Colon (tissue), 2 donors: ENCODE data around the gene TSPAN4.

Experiments used
- FAIRE-seq: peaks from 2 replicates; lab custom pipeline; 2012; peaks lifted over from hg19 to GRCh38; lab: Jason Lieb, UNC
- donor health status: control.
- donor health status: control.

Gene TSPAN4

DNA sequence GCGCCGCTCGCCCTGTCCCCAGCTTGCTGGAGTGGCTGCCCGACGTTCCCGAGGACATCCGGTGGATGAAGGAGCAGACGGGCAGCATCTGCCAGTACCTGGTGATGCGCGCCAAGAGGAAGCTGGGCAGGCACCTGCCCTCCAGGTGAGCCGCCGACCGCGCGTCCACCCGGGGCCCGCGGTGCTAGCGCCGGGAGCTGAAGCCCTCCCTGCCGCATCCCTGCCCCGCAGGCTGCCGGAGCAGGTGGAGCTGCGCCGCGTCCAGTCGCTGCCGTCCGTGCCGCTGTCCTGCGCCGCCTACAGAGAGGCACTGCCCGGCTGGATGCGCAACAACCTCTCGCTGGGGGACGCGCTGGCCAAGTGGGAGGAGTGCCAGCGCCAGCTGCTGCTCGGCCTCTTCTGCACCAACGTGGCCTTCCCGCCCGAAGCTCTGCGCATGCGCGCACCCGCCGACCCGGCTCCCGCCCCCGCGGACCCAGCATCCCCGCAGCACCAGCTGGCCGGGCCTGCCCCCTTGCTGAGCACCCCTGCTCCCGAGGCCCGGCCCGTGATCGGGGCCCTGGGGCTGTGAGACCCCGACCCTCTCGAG lies 18.3 kb upstream of the TSPAN4 start:
- FAIRE-seq = no peak

DNA sequence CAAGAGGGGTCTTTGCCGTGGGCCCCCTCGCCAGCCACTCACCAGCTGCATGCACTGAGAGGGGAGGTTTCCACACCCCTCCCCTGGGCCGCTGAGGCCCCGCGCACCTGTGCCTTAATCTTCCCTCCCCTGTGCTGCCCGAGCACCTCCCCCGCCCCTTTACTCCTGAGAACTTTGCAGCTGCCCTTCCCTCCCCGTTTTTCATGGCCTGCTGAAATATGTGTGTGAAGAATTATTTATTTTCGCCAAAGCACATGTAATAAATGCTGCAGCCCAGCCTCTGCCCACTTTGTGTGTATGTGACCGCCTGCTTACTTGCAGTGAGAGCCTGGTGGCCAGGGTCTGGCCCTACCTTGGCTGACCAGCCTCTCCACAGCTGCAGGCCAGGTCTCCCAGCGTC lies 17.7 kb upstream of the TSPAN4 start:
- no peak for FAIRE-seq

- FAIRE-seq = no peak
Measured at GRCh38 chr11:825366-826226, 17.1 kb upstream of the TSPAN4 start.

GRCh38 chr11:826227-826621 lies 16.4 kb upstream of the TSPAN4 start:
- FAIRE-seq = no peak

DNA sequence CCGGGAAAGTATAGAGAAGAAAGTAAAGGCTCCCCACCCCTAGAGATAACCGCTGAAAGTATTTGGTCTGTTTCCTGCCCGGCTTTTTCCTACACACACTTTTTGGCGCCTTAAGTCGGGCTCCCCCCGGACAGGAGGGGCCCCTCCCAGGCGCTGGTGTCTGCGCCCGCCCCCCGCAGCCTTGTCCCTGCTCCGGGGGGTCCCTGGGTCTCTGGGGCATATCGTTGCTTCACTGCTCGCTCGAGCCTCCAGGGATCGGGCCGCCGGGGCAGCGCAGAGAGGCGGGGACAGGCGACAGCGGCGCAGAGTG lies 15.9 kb upstream of the TSPAN4 start:
- no peak for FAIRE-seq

DNA sequence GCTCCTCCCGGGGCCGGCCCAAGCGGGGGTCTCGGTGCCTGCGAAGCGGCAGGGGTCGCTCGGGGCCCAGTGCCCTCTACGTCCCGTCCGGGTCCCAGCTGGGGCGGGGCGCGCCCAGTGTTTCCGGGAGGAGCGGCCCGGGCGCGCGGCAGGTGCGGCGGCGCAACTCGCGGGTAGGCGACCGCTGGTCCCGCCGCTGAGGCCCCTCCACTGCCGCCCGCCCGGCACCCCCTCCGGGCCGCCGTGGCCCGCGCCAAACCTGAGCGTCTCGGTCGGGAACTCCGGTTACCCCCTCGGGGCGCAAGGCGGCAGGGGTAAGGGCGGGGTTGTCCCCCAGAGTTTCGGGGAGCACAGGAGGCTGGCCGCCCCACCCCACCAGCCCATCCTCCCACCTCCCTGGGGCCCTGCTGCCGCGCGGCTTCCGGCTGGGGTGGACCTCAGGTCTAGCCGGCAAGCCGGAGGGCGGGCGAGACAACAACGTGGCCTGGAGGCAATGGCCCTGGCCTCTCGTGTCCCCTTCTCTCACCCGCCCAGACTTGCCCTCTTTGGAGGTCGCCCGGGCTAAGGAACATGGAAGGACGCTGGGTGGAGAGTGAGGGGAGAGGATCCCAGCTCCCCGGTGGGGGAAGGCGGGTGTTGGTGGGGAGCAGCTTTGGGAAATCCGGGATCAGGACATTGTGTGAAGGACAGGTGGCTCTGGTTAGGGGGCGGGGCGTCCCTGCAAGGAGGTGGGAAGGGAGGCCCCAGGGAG lies 15.3 kb upstream of the TSPAN4 start:
- no peak for FAIRE-seq

GRCh38 chr11:827897-828192 lies 14.8 kb upstream of the TSPAN4 start, which contains the start of gene CRACR2B:
TSS of gene CRACR2B (plus strand) at chr11:827919. CDS start at chr11:828608, 689 bp downstream.
- FAIRE-seq = no peak

GRCh38 chr11:828506-829175 lies 14.0 kb upstream of the TSPAN4 start:
- no peak for FAIRE-seq

- FAIRE-seq = no peak
Measured at GRCh38 chr11:829176-829846, 13.3 kb upstream of the TSPAN4 start.

- FAIRE-seq = no peak
Measured at GRCh38 chr11:829847-830294, 12.8 kb upstream of the TSPAN4 start.

- no peak for FAIRE-seq
Measured at GRCh38 chr11:830295-831117, 12.1 kb upstream of the TSPAN4 start.

- no peak for FAIRE-seq
Measured at GRCh38 chr11:831118-831864, 11.4 kb upstream of the TSPAN4 start.

DNA sequence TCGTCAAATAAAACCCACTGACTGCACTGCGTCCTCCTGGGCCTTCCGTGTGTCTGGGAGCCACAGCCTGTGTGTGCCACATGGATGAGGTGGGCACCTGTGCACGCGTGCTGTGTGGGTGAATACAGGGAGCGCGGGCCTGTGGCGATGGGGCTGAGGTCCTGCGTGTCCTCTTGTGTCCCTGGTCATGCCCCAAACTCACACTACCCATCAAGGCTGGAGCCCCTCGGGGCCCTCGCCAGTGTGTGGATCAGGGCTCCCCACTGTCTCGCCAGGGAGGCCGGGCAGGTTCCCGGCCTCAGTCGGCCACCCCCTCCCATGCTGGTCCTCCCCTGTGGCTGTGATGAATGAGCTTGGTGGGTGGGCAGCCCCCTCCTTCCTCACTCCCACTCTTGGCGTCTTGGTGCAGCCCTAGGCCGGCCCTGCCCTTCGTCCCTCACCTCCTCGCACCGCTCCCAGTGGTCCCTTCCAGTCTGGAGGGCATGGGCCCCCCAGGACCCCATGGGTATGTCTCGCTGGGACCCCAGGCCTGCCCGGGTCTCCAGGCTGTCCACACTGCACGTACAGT lies 10.6 kb upstream of the TSPAN4 start:
- FAIRE-seq = no peak

GRCh38 chr11:832529-833113 lies 10.0 kb upstream of the TSPAN4 start, which contains the start of gene CD151:
TSS of gene CD151 (plus strand) at chr11:832952. CDS start at chr11:836070, 3,118 bp downstream.
- FAIRE-seq = no peak

DNA sequence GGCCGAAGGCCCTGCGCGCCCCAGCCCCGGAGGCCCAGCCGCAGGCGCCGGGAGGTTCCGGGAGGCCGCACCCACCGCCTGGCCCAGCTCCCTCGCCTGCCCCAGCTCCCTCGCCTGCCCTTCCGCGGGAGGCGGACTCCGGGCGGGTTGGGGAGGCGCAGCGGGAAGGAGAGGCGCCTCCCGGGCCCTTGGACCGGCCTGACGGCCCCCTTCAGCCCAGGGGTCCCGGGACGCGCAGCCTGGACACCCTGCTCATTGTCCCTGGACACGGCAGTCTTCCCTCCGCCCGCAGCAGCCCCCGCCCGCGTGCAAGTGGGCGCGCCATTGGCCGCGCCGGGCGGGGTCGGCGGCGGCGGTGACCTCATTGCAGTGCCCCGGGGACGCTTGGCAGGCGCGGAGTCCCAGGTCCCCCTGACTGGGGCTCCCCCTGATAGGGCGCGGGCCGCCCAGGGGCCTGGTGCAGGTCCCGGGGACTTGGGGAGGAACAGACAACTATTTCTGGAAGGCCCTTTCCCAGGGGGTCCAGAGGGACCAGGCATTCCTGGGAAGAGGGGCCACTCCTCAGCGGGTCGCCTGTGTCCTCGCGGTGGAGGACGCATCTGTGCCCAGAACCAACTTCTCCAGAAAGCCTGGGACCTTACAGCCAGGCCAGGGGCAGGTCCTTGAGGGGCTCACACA lies 9.4 kb upstream of the TSPAN4 start:
- no peak for FAIRE-seq

- no peak for FAIRE-seq
Measured at GRCh38 chr11:833849-834311, 8.8 kb upstream of the TSPAN4 start.

- no peak for FAIRE-seq
Measured at GRCh38 chr11:834371-835316, 8.0 kb upstream of the TSPAN4 start.

DNA sequence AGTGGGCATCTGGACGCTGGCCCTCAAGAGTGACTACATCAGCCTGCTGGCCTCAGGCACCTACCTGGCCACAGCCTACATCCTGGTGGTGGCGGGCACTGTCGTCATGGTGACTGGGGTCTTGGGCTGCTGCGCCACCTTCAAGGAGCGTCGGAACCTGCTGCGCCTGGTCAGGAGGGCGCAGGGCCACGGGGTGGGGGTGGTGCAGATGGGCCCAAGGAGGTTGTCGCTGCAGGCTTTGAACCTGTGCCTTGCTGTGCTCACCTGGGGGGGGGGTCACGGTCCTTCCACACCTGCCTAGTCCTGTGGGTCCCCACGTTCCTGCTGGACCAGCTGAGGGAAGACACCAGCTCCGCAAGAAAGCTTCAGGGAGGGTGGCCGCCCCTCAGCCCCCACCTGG lies 6.4 kb upstream of the TSPAN4 start:
- FAIRE-seq = no peak
